Esophagus (tissue), 2 donors: Measurements from ENCODE around the gene HPS5. TPM values are rescaled to one million over a fixed set of nuclear protein-coding genes. Genes with fewer than 3 reads are reported as not detected.
"Not testable (repeated sequence)": the region's sequence is repeated elsewhere in the genome, so short reads cannot be mapped to it uniquely, and the experiment has no call there.

Source experiments
- H3K27ac ChIP-seq, 2 donors: one replicate each; pipeline ENCODE4 v1.5.1; 2013; ENCODE audit warnings: low read depth in 2 of 2, mild to moderate bottlenecking in 2 of 2, inconsistent platforms in 1 of 2, low read length in 1 of 2, moderate library complexity in 1 of 2
- H3K27me3 ChIP-seq, 2 donors: one replicate each; pipeline ENCODE4 v1.6.1; 2013; ENCODE audit warnings: low read length in 2 of 2, control low read depth in 1 of 2, mild to moderate bottlenecking in 1 of 2; ENCODE audit not compliant: insufficient read depth in 2 of 2, control insufficient read depth in 1 of 2
- H3K36me3 ChIP-seq, 2 donors: one replicate each; pipeline ENCODE4 v1.6.1; 2013; ENCODE audit warnings: low read length in 1 of 2; ENCODE audit not compliant: control insufficient read depth in 2 of 2, insufficient read depth in 2 of 2
- H3K4me1 ChIP-seq, 2 donors: one replicate each; pipeline ENCODE4 v1.6.1; 2013; ENCODE audit warnings: low read length in 1 of 2; ENCODE audit not compliant: control insufficient read depth in 2 of 2, insufficient read depth in 2 of 2
- H3K4me3 ChIP-seq, 2 donors: one replicate each; pipeline ENCODE4 v1.5.1; 2013; ENCODE audit warnings: low read length in 2 of 2, mild to moderate bottlenecking in 2 of 2, low read depth in 1 of 2, moderate library complexity in 1 of 2
- H3K9me3 ChIP-seq, 2 donors: one replicate each; pipeline ENCODE4 v1.6.1; 2013; ENCODE audit warnings: mild to moderate bottlenecking in 2 of 2, low read depth in 1 of 2, low read length in 1 of 2, moderate library complexity in 1 of 2; ENCODE audit not compliant: control insufficient read depth in 2 of 2, insufficient read depth in 1 of 2
- WGBS, 2 donors: extraction: QIAGEN DNeasy Blood & Tissue Kit; methylation state at CpG; one replicate each; pipeline ENCODE4 v1.1.7; 2013; 5-methylcytosine and 5-hydroxymethylcytosine counted together
- polyA plus RNA-seq, 2 donors: library from polyadenylated mRNA; stranded (reverse); fragments of 200-250 nt; gene quantifications; one replicate each; pipeline ENCODE4 v1.2.3, GENCODE V29; 2013
- donor health status: healthy with polysubstance abuse.
- donor health status: Bipolar disorder and iron deficiency.

HPS5 gene
- polyA plus RNA-seq, 2 donors = 6.6 to 6.9 TPM

DNA sequence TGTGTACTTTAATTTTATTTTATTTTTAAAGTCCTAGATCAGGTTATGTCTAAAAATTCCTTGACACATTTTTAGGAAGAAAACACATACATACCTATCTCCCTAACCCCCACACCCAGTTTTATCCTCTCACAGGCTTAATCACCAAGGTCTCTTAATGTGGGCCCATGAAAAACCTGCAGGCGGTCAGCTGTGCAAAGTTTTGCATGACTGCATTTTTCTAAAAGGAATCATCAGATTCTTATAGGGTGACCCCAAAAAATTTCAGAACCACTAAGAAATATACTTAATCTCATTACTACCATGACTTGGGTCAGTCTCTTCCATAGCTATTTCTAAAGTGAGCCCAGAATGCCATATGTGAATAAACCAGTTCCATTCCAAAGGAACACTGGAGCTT, 36.1 kb downstream of the HPS5 start:
- peaks cover 8 to 16% of the 10 kb centered on the region in 2 donors for H3K36me3 ChIP-seq

DNA sequence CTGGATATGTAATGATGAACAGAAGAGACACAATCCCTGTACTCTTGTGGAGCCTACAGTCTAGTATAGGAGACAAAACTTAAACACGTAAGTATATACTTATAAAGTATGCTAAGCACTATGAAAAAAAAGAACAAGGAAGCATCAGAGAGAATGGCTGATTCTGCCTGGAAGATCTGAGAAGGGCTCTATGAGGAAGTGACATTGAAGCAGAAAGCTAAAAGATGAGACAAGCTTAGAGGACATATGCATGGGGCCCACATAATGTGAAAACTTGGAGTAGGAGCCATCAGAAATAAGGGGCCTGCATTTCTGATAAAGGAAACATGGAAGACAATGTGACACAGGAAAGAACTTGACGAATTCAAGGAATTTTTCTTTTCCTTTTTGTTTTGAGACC, 39.3 kb downstream of the HPS5 start:
- H3K36me3 ChIP-seq = peaks cover 6 to 11% of the 10 kb centered on the region in 2 donors
- H3K4me1 ChIP-seq = no peaks in the 10 kb centered on the region
- 91% methylated on average over 2 of the region's 2 CpGs for WGBS, 2 donors
- no peaks in the 10 kb centered on the region for H3K9me3 ChIP-seq
- H3K27me3 ChIP-seq = no peaks in the 10 kb centered on the region
- no peak overlapping the region for H3K27ac ChIP-seq
- H3K4me3 ChIP-seq = no peak overlapping the region

More for the DNA sequence above, 36.1 kb downstream of the HPS5 start:
- no peak overlapping the region for H3K27ac ChIP-seq
- H3K9me3 ChIP-seq = no peaks in the 10 kb centered on the region
- H3K4me3 ChIP-seq = no peak overlapping the region
- WGBS, 2 donors = 95 to 96% methylated on average over 1 of the region's 1 CpG
- H3K27me3 ChIP-seq = no peaks in the 10 kb centered on the region
- no peaks in the 10 kb centered on the region for H3K4me1 ChIP-seq

DNA sequence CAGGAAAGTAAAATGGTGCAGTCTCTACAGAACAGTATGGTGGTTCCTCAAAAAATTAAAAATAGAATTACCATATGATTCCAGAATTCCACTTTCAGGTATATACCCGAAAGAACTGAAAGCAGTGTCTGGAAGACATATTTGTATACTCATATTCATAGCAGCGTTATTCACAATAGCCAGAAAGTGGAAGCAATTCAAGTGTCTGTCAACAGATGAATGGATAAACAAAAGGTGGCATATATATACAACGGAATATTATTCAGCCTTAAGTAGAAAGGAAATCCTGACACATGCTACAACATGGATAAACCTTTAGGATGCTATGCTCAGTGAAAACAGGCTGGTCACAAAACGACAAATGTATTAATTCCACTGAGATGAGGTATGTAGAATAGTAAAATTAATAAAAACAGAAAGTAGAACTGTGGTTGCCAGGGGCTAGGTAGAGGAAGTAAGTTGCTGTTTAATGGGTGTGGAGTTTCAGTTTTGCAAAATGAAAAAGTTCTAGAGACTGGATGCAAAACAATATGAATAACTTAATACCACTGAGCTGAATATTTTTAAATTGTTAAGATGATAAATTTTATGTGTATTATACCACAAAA, 41.4 kb downstream of the HPS5 start:
- H3K27ac ChIP-seq = no peak overlapping the region
- H3K27me3 ChIP-seq = no peaks in the 10 kb centered on the region
- WGBS, 2 donors = 71 to 74% methylated on average over 4 of the region's 4 CpGs
- H3K4me3 ChIP-seq = no peak overlapping the region
- H3K36me3 ChIP-seq = peaks cover 2 to 5% of the 10 kb centered on the region in 2 donors
- no peaks in the 10 kb centered on the region for H3K9me3 ChIP-seq
- H3K4me1 ChIP-seq = no peaks in the 10 kb centered on the region

DNA sequence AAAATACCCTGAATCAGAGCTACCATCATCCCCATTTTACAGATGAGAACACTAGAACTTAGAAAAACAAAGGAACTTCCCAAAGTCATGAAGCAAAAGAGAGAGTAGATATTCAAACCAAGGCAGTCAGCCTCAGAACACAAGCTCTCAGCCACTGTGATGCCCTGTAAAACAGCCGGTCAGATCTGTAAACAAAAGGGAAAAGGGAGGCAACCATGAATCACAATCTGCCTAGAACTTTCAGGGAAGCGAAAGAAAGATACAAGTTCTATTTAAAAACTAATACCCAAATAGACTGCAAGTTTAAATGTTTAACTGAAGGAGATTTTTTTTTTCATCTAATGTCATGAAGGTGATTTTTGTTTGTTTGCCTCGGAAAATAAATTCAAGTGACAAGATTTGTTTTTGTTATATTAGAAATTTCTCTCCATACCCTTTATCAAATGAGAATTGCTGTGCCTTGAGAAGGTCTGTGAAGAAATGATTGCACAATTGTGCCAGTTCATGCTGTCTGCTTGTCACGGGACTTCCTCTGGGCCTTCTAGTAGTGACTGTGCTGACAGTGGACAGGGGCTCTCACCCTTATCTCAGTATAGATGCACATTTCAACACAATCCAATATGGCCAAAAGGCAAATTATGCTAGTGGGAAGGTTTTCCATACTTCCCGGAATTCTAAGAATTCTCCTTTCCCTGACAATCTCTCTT, 44.2 kb downstream of the HPS5 start:
- WGBS, 2 donors = 90 to 93% methylated on average over 5 of the region's 5 CpGs

DNA sequence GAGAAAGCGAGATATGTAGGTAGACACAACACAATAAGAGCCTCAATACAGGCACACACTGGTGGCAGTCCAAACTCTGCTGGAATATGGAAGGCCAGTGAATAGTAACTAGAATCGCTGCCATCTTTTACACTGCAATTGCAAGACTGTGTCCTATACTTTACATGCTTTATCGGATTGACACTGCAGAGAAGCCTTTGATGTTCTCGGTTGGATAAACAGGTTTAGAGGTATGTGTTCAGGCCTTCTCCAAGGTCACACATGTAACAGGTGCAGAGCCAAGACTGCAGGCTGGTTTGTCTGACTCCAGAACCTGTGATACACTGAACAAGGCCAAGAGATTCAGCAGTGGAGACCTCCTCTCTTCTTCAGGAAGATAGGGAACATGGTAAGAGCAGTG, 50.7 kb downstream of the HPS5 start:
- H3K27me3 ChIP-seq = no peaks in the 10 kb centered on the region
- WGBS, 2 donors = 62 to 64% methylated on average over 4 of the region's 4 CpGs
- no peaks in the 10 kb centered on the region for H3K4me1 ChIP-seq
- no peak overlapping the region for H3K4me3 ChIP-seq
- no peaks in the 10 kb centered on the region for H3K36me3 ChIP-seq
- no peaks in the 10 kb centered on the region for H3K9me3 ChIP-seq
- no peak overlapping the region for H3K27ac ChIP-seq

More for the DNA sequence above, 44.2 kb downstream of the HPS5 start:
- H3K4me3 ChIP-seq = no peak overlapping the region
- no peaks in the 10 kb centered on the region for H3K9me3 ChIP-seq
- H3K27me3 ChIP-seq = no peaks in the 10 kb centered on the region
- H3K36me3 ChIP-seq = peaks cover 2 to 5% of the 10 kb centered on the region in 2 donors
- H3K27ac ChIP-seq = no peak overlapping the region
- no peaks in the 10 kb centered on the region for H3K4me1 ChIP-seq

DNA sequence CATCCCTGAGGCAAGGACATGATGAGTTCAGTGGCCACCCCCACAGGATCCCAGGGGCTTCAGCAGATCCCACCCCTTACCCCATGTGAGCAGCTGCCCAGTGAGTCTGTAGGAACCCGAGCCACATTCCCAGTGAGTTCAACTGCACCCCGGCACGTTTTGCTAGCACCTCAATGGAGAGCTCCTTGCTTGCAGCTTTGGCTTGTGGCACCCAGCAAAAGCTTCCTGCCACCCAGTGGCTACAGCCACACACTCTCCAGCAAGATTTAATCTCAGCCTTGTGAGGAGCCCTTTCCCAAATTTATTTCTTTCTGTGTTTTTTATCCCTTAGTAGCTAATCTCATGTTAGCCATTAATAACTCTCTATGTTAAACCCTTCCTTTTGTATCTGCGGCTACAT, 51.8 kb downstream of the HPS5 start:
- Histone ChIP-seq H3K4me1 (no peaks in the 10 kb centered on the region), H3K9me3 (no peaks in the 10 kb centered on the region), H3K36me3 (no peaks in the 10 kb centered on the region), H3K27me3 (no peaks in the 10 kb centered on the region), H3K27ac (no peak overlapping the region), H3K4me3 (no peak overlapping the region)
- 70 to 75% methylated on average over 4 of the region's 4 CpGs for WGBS, 2 donors

DNA sequence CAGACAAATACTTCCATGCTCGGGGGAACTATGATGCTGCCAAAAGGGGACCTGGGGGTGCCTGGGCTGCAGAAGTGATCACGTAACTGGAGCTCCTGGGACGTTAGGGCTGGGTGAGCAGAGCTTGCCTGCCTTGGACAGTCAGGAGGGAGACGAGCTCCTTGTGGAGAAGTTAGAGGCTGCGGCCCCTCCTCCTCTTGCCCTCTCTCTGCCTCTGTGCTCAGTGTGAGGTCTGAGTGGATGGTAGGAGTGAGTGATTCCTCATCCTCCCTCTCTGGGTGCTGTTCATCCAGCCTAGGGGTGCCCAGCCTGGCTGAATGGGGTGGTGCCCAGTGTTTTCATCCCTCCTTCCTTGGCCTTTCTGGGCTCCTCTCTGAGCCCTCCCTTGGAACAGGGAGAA, 52.7 kb downstream of the HPS5 start:
- H3K27ac ChIP-seq, H3K27me3 ChIP-seq, H3K9me3 ChIP-seq, H3K4me1 ChIP-seq, H3K4me3 ChIP-seq, H3K36me3 ChIP-seq: not testable (repeated sequence)
- 85 to 91% methylated on average over 2 to 3 of the region's 5 CpGs for WGBS, 2 donors

DNA sequence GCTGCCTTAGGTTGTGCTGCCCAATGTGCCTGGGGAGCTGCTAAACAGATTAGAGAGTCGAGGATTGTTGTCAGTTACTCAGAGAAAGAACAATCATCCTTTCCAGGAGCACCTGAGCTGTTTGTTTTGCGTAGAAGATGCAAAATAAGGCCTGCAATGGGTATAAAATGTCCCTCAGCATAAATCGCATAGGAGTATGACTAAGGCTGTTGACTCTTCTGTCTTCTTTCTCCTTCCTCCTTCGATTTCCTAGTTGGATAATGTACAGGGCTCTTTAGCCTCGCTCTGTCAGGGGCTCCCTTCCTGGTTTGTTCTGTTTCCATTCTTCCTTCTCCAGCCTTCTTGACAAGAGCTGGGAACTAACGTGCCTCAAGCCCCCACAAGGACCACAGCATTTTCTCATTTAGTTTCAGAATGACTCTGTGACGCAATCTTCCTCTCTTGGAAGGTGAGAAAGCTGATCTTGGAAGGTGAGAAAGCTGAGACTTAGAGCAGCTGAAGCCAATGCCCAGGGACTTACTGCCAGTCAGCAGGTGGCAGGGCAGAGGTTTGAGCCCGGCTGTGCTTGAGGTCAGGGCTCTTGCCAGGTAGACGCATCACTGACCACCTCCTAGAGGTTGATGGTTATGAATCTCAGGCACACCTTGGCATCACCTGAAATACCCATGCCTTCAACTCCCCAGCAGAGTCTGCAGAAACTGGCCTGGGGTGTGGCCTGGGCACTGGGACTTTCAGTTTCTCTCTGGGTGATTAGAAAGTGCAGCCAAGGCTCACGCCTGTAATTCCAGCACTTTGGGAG, 54.4 kb downstream of the HPS5 start:
- H3K4me1 ChIP-seq, H3K36me3 ChIP-seq, H3K27me3 ChIP-seq, H3K9me3 ChIP-seq, H3K4me3 ChIP-seq, H3K27ac ChIP-seq: not testable (repeated sequence)
- 63 to 70% methylated on average over 4 to 6 of the region's 10 CpGs for WGBS, 2 donors

DNA sequence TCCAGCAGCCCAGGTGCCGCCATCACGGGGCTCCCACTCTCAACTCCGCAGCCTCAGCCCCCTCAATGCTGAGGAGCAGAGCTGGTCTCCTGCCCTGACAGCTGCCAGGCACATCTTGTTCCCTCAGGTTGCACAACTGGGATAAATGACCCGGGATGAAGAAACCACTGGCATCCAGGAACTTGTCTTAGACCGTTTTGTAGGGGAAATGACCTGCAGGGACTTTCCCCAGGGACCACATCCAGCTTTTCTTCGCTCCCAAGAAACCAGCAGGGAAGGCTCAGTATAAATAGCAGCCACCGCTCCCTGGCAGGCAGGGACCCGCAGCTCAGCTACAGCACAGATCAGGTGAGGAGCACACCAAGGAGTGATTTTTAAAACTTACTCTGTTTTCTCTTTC, 56.0 kb downstream of the HPS5 start, which contains the start of gene SAA1:
SAA1 (plus strand) TSS at position 316 of the 400 bp plus-strand sequence. CDS start 624 bp downstream, outside the sequence.
- H3K36me3 ChIP-seq = no peaks in the 10 kb centered on the region
- H3K27ac ChIP-seq = no peak within 1 kb of the TSS
- H3K9me3 ChIP-seq = no peaks in the 10 kb centered on the region
- WGBS, 2 donors = 43 to 51% methylated on average over 8 of the region's 8 CpGs
- no peaks in the 10 kb centered on the region for H3K4me1 ChIP-seq
- H3K4me3 ChIP-seq = no peak within 1 kb of the TSS
- no peaks in the 10 kb centered on the region for H3K27me3 ChIP-seq
